ENCODE measurements around the gene GLG1. TPM values are rescaled to one million over a fixed set of nuclear protein-coding genes. Genes with fewer than 3 reads are reported as not detected.

Gene GLG1
- total and polyA plus RNA-seq, 4 donors, result 107 to 149 (median 121) TPM

DNA sequence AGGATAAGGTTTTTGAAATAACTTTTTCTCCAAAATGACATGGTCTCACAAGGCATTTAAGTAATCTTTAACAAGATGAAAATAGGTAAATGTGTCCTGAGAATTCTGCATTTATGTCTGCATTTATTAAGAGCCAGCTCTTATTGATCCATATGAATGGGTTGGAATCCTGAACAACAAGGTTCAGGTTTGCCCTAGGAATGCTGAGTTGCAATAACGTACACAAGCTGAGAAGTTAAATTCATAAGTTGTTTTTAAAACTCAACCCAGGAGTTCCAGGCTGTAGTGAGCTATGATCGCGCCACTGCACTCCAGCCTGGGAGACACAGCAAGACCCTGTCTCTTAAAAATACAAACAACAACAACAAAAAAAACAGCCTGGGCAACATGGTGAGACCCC is 28.1 kb downstream of the GLG1 start:
- Histone ChIP-seq H3K36me3 (ENCODE audit: control insufficient read depth, insufficient read depth, low read length) (no peaks in the 10 kb centered on the region), H3K27ac (ENCODE audit: low read depth, low read length) (no peak overlapping the region), H3K4me1 (ENCODE audit: control insufficient read depth, insufficient read depth, low read length) (no peaks in the 10 kb centered on the region), H3K27me3 (ENCODE audit: control insufficient read depth, insufficient read depth, low read length) (no peaks in the 10 kb centered on the region), H3K9me3 (ENCODE audit: control insufficient read depth, insufficient read depth, low read length) (no peaks in the 10 kb centered on the region), H3K4me3 (ENCODE audit: low read depth, low read length) (no peak overlapping the region)
- DNase-seq (ENCODE audit: low read depth in 4 of 6, low spot score in 6 of 6), result no peak
- WGBS (ENCODE audit: insufficient coverage), result 90% methylated on average over 2 of the region's 3 CpGs

DNA sequence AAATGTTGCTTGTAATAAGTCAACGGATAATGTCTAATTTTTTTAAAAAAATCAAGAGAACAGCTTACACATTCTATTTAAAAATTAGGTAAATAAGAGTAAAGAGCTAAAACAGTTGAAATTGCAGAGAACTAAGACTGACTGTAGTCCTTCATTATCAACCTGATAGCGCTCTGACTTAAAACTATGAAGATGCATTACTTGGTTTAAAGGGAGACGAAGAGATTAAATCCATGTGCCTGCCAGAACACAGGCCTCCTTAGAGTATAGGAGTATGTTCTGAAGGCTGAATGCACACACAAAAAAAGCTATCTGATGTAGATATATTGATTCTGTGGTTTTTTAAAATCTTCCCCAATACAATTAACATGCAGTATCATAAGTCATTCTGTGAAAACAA is 28.5 kb downstream of the GLG1 start:
- no peaks in the 10 kb centered on the region for H3K9me3 ChIP-seq (ENCODE audit: control insufficient read depth, insufficient read depth, low read length)
- no peak overlapping the region for H3K27ac ChIP-seq (ENCODE audit: low read depth, low read length)
- 100% methylated on average over 1 of the region's 3 CpGs for WGBS (ENCODE audit: insufficient coverage)
- no peaks in the 10 kb centered on the region for H3K27me3 ChIP-seq (ENCODE audit: control insufficient read depth, insufficient read depth, low read length)
- no peak for DNase-seq (ENCODE audit: low read depth in 4 of 6, low spot score in 6 of 6)
- H3K36me3 ChIP-seq (ENCODE audit: control insufficient read depth, insufficient read depth, low read length), result no peaks in the 10 kb centered on the region
- H3K4me3 ChIP-seq (ENCODE audit: low read depth, low read length), result no peak overlapping the region
- H3K4me1 ChIP-seq (ENCODE audit: control insufficient read depth, insufficient read depth, low read length), result no peaks in the 10 kb centered on the region

DNA sequence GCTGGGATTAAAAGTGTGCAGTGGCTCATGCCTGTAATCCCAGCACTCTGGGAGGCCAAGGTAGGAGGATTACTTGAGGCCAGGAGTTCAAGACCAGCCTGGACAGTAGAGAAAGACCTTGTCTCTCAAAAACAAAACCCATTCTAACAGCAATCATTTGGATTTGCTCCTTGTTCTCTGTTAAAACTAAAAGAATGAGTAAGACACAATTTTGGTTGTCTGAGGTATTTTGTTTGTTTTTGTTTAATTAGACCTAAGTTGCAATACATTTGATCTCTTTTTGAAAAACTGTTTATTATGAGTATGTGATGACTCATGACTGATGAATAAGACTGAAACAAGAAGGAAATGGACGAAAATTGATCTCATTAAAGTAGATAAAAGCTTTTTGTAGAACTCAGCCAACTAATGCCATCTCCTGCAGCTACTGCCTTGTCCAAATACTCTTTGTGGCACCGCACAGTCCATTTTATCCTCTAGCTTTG is 29.0 kb downstream of the GLG1 start:
- no peaks in the 10 kb centered on the region for H3K36me3 ChIP-seq (ENCODE audit: control insufficient read depth, insufficient read depth, low read length)
- no peaks in the 10 kb centered on the region for H3K4me1 ChIP-seq (ENCODE audit: control insufficient read depth, insufficient read depth, low read length)
- no peaks in the 10 kb centered on the region for H3K9me3 ChIP-seq (ENCODE audit: control insufficient read depth, insufficient read depth, low read length)
- WGBS (ENCODE audit: insufficient coverage), result 83% methylated on average over 1 of the region's 2 CpGs
- H3K27me3 ChIP-seq (ENCODE audit: control insufficient read depth, insufficient read depth, low read length), result no peaks in the 10 kb centered on the region
- H3K4me3 ChIP-seq (ENCODE audit: low read depth, low read length), result no peak overlapping the region
- no peak for DNase-seq (ENCODE audit: low read depth in 4 of 6, low spot score in 6 of 6)
- H3K27ac ChIP-seq (ENCODE audit: low read depth, low read length), result no peak overlapping the region

DNA sequence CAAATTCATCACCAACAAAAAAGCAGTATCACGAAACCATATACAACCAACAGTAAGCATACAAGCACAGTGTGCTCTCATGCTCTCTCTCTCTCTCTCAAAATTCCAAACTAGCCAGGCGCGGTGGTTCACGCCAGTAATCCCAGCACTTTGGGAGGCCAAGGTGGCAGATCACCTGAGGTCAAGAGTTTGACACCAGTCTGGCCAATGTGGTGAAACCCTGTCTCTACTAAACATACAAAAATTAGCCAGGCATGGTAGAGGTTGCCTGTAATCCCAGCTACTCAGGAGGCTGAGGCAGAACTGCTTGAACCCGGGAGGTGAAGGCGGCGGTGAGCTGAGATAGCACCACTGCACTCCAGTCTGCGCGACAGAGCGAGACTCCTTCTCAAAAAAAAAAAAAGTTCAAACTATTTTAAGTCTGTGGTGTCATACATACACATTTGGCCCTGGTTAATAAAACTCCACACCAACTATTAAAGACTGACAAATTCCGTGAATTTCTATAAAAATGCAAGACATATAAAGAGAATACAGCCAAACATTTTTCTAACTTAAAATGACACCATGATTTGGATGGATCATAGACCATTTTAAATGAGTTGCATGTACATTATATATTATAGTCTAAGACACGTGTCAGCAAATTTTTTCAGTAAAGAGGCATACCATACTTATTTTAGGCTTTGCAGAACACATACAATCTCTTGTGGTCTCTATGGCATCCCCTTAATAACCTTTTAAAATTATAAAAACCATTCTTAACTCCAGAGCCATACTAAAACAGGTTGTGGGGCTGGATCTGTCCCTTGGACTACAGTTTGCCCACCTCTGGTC is 30.9 kb downstream of the GLG1 start:
- H3K4me1 ChIP-seq (ENCODE audit: control insufficient read depth, insufficient read depth, low read length), result no peaks in the 10 kb centered on the region
- H3K27ac ChIP-seq (ENCODE audit: low read depth, low read length), result no peak overlapping the region
- 70% methylated on average over 4 of the region's 12 CpGs for WGBS (ENCODE audit: insufficient coverage)
- no peak overlapping the region for H3K4me3 ChIP-seq (ENCODE audit: low read depth, low read length)
- no peaks in the 10 kb centered on the region for H3K27me3 ChIP-seq (ENCODE audit: control insufficient read depth, insufficient read depth, low read length)
- no peaks in the 10 kb centered on the region for H3K9me3 ChIP-seq (ENCODE audit: control insufficient read depth, insufficient read depth, low read length)
- no peak for DNase-seq (ENCODE audit: low read depth in 4 of 6, low spot score in 6 of 6)
- H3K36me3 ChIP-seq (ENCODE audit: control insufficient read depth, insufficient read depth, low read length), result no peaks in the 10 kb centered on the region

DNA sequence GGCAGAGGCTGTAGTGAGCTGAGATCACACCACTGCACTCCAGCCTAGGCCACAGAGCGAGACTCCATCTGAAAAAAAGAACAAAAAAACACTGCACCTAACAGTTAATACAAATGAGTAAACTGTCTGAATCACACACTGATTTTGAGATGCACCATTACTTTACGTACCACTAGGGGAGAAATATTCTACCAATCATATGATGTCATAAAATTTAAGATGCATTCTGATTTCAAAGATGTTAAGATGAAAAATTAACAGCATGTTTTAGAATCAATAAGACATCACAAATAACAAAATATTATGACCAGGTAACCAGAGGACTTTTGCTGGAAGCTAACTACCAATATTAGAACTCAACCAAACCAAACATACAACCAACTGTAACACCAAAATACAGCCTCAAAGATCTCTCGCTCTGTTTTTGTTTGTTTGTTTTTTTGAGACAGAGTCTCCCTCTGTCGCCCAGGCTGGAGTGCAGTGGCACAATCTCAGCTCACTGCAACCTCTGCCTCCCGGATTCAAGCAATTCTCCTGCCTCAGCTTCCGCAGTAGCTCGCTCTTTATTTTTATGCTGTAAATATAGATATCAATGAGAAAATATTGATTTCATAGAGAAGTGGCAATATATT is 31.6 kb downstream of the GLG1 start:
- Histone ChIP-seq H3K4me1 (ENCODE audit: control insufficient read depth, insufficient read depth, low read length) (no peaks in the 10 kb centered on the region), H3K27ac (ENCODE audit: low read depth, low read length) (no peak overlapping the region), H3K4me3 (ENCODE audit: low read depth, low read length) (no peak overlapping the region), H3K27me3 (ENCODE audit: control insufficient read depth, insufficient read depth, low read length) (no peaks in the 10 kb centered on the region), H3K36me3 (ENCODE audit: control insufficient read depth, insufficient read depth, low read length) (no peaks in the 10 kb centered on the region), H3K9me3 (ENCODE audit: control insufficient read depth, insufficient read depth, low read length) (no peaks in the 10 kb centered on the region)
- DNase-seq (ENCODE audit: low read depth in 4 of 6, low spot score in 6 of 6), result no peak
- WGBS (ENCODE audit: insufficient coverage), result no CpG with 5 or more reads among the region's 7 CpGs

DNA sequence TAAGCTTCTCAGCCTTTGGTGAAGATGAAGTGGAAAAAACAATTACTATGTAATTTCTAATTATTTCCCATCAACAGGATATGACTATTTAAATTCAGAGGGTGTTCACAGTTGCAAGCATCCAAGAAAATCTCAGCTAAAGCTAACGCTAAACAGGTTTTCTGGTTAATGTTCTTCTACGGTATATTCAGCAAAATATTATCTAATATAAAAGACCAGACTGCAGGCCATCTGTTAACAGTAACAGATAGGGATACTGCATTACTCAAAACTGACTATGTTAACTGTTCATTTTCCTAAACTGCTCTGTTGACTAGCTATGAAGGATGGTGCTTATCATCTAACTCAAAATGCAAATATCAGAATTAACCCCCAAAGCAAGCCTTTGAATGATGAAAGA is 32.8 kb downstream of the GLG1 start:
- no CpG with 5 or more reads among the region's 2 CpGs for WGBS (ENCODE audit: insufficient coverage)
- Histone ChIP-seq H3K36me3 (ENCODE audit: control insufficient read depth, insufficient read depth, low read length) (no peaks in the 10 kb centered on the region), H3K27me3 (ENCODE audit: control insufficient read depth, insufficient read depth, low read length) (no peaks in the 10 kb centered on the region), H3K4me1 (ENCODE audit: control insufficient read depth, insufficient read depth, low read length) (no peaks in the 10 kb centered on the region), H3K27ac (ENCODE audit: low read depth, low read length) (no peak overlapping the region), H3K4me3 (ENCODE audit: low read depth, low read length) (no peak overlapping the region), H3K9me3 (ENCODE audit: control insufficient read depth, insufficient read depth, low read length) (no peaks in the 10 kb centered on the region)
- peak in 1 of 6 donors; percentile 55 for DNase-seq (ENCODE audit: low read depth in 4 of 6, low spot score in 6 of 6)

DNA sequence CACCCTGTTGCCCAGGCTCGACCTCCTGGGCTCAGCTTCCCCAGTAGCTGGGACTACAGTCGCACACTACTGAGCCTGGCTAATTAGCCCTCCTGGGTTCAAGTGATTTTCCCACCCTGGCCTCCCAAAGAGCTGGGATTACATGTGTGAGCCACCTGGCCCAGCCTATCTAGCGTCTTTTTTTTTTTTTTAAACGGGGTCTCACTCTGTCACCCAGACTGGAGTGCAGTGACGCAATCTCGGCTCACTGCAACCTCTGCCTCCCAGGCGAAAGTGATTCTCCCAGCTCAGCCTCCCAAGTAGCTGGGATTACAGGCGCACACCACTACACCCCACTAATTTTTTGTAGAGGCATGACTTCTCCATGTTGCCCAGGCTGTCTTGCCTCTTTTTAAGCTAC is 33.3 kb downstream of the GLG1 start:
- no peak for DNase-seq (ENCODE audit: low read depth in 4 of 6, low spot score in 6 of 6)
- no peaks in the 10 kb centered on the region for H3K9me3 ChIP-seq (ENCODE audit: control insufficient read depth, insufficient read depth, low read length)
- H3K4me3 ChIP-seq (ENCODE audit: low read depth, low read length), result no peak overlapping the region
- 84% methylated on average over 8 of the region's 8 CpGs for WGBS (ENCODE audit: insufficient coverage)
- H3K27ac ChIP-seq (ENCODE audit: low read depth, low read length), result no peak overlapping the region
- H3K36me3 ChIP-seq (ENCODE audit: control insufficient read depth, insufficient read depth, low read length), result no peaks in the 10 kb centered on the region
- H3K27me3 ChIP-seq (ENCODE audit: control insufficient read depth, insufficient read depth, low read length), result no peaks in the 10 kb centered on the region
- no peaks in the 10 kb centered on the region for H3K4me1 ChIP-seq (ENCODE audit: control insufficient read depth, insufficient read depth, low read length)

DNA sequence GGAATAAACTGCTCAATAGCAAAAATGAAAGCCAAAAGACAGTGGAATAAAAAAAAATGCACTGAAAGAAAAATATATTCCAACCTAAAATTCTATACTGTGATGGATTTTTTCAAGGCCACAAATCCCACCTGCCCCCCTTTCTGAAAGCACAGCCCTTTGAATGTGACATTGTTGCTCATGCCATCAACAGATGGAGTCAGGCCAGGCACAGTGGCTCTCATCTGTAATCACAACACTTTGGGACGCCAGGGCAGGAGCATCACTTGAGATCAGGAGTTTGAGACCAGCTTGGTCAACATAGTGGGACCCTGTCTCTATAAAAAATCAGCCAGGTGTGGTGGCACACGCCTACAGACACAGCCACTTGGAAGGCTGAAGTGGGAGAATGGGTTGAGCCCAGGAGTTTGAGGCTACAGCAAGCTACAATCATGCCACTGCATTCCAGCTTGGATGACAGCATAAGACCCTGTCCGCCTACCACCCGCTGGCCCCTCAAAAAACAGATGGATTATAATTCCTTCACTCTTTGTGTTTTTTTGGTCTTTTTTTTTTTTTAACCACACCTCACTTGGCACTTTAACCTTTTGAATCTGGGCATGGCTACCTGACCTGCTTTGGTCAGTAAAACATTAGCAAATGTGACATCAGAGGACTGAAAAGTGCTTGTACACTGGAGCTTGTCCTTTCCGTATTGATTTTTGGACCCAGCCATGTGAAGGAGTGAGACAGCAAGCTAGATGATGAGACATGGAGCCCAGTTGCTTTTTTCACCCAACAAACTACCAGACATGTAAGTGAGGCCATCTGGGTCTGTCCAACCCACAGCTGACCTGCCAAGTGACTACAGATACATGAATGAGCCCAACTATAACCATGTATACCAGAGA is 36.3 kb downstream of the GLG1 start:
- no peaks in the 10 kb centered on the region for H3K4me1 ChIP-seq (ENCODE audit: control insufficient read depth, insufficient read depth, low read length)
- H3K4me3 ChIP-seq (ENCODE audit: low read depth, low read length), result no peak overlapping the region
- H3K27me3 ChIP-seq (ENCODE audit: control insufficient read depth, insufficient read depth, low read length), result no peaks in the 10 kb centered on the region
- no peaks in the 10 kb centered on the region for H3K9me3 ChIP-seq (ENCODE audit: control insufficient read depth, insufficient read depth, low read length)
- no peak for DNase-seq (ENCODE audit: low read depth in 4 of 6, low spot score in 6 of 6)
- H3K27ac ChIP-seq (ENCODE audit: low read depth, low read length), result no peak overlapping the region
- WGBS (ENCODE audit: insufficient coverage), result 81% methylated on average over 3 of the region's 5 CpGs
- H3K36me3 ChIP-seq (ENCODE audit: control insufficient read depth, insufficient read depth, low read length), result no peaks in the 10 kb centered on the region

DNA sequence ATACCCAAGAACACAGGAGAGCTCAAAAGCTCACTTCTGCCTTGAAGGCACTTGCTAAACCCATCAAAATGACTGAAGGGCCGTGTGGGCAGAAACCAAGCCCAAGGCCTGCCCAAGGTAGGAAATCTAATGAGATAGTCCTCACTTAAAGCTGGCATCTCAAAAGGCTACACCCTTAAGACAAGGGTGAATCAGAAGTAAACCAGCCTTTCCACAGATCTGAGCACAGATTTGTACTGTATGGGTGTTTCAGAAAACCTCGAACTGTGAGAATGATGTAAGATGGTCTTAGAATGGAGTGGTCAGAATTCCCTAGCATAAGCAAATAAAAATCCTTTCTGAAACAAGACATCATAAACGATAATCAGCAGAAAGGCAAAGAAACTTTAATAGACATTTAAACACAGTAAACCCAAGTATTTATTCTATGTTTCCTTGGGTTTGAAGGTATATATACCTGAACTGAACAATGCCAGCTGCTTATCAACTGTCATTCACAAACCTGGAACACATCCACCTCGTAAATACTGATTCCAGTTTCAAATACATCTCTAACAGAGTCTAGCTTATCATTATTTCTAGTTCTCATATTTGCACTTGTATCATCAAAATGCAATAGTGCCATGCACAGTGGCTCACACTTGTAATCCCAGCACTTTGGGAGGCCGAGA is 37.8 kb downstream of the GLG1 start:
- Histone ChIP-seq H3K36me3 (ENCODE audit: control insufficient read depth, insufficient read depth, low read length) (no peaks in the 10 kb centered on the region), H3K9me3 (ENCODE audit: control insufficient read depth, insufficient read depth, low read length) (no peaks in the 10 kb centered on the region), H3K27ac (ENCODE audit: low read depth, low read length) (no peak overlapping the region), H3K27me3 (ENCODE audit: control insufficient read depth, insufficient read depth, low read length) (no peaks in the 10 kb centered on the region), H3K4me3 (ENCODE audit: low read depth, low read length) (no peak overlapping the region), H3K4me1 (ENCODE audit: control insufficient read depth, insufficient read depth, low read length) (no peaks in the 10 kb centered on the region)
- DNase-seq (ENCODE audit: low read depth in 4 of 6, low spot score in 6 of 6), result no peak
- WGBS (ENCODE audit: insufficient coverage), result 90% methylated on average over 2 of the region's 5 CpGs

Measured in spinal cord (tissue), 10 donors.